ENCODE results near the gene FGF16. TPM values are rescaled to one million over a fixed set of nuclear protein-coding genes. Genes with fewer than 3 reads are reported as not detected.
"Not testable (repeated sequence)": the region's sequence is repeated elsewhere in the genome, so short reads cannot be mapped to it uniquely, and the experiment has no call there.

The FGF16 gene
- polyA plus RNA-seq (2013, experiment 1 of 2) = 1.1 TPM
- polyA plus RNA-seq (2013, experiment 2 of 2) = 1.3 TPM

DNA sequence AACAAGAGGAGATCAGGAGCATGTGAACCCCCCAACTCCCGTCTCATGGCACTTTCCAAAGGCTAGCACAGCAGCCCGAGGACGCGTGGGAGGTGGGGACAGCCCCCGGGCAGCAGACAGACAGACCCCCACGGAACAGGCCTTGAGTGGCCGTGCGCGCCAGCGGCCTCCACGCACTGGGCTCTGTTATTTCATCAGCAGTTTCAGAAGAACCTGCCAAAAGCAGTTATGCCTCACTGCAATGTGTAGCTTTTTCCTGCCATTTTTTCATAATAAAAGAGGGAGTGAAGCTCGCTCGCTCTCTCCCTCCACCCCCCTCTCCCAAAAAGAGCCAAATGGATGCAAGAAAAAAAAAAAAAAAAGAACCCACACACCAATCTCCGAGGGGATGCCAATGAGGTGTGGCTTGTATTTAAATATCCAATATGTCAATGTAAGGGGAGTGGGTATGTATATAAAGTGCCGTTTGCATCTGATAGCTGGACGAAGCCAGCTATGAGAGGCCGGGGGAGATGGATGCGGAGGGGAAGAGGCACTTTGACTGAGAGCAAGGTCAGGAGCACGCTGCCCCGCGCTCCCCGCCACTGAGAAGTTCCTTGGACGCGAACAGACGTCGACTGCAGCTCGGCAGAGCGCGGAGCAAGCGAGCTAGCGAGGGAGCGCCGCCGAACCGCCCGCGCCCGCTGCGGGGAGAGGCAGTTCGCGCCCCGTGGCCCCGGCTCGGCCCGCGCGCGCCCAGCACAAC, at the start of gene FGF16:
FGF16 (plus strand) TSS at position 482 of the 745 bp plus-strand sequence. CDS start 286 bp downstream, outside the sequence.
- no peak within 1 kb of the TSS for H3K4ac ChIP-seq (ENCODE audit: low read depth, low read length)
- H3K4me2 ChIP-seq (ENCODE audit: low read length) = peak within 1 kb of the TSS; percentile 57
- no peak within 1 kb of the TSS for H4K5ac ChIP-seq (ENCODE audit: low read length)
- H2BK15ac ChIP-seq (replicated peaks; ENCODE audit: low read depth) = no peak within 1 kb of the TSS
- H3K4me1 ChIP-seq (ENCODE audit: control insufficient read depth, low read depth, low read length) = no peaks in the 10 kb centered on the region
- no peak within 1 kb of the TSS for H4K8ac ChIP-seq (ENCODE audit: low read depth, low read length)
- H3K56ac ChIP-seq (ENCODE audit: low read length) = peak within 1 kb of the TSS; percentile 67
- H2BK120ac ChIP-seq (ENCODE audit: low read depth, low read length) = no peak within 1 kb of the TSS
- peak within 1 kb of the TSS; percentile 49 for H3K9ac ChIP-seq (ENCODE audit: low read length)
- no peaks in the 10 kb centered on the region for H3K27me3 ChIP-seq (ENCODE audit: insufficient read depth, low read length, poor library complexity)
- H2AK5ac ChIP-seq (ENCODE audit: low read length) = no peak within 1 kb of the TSS
- no peaks in the 10 kb centered on the region for H3K36me3 ChIP-seq (ENCODE audit: control insufficient read depth, insufficient read depth, low read length)
- H3K79me2 ChIP-seq (ENCODE audit: control insufficient read depth, insufficient read depth, low read length) = no peaks in the 10 kb centered on the region
- H3K27ac ChIP-seq (ENCODE audit: low read depth, low read length) = no peak within 1 kb of the TSS
- no peak within 1 kb of the TSS for H3K23ac ChIP-seq (ENCODE audit: low read length)
- peak; percentile 31 for DNase-seq
- no peak within 1 kb of the TSS for H3K18ac ChIP-seq (ENCODE audit: low read length)
- WGBS (ENCODE audit: extremely low coverage, insufficient coverage, low lambda C conversion rate) = no CpG with 5 or more reads among the region's 48 CpGs
- H3K79me1 ChIP-seq (ENCODE audit: low read length) = no peaks in the 10 kb centered on the region
- H2BK5ac ChIP-seq (ENCODE audit: low read length) = no peak within 1 kb of the TSS
- H3K4me3 ChIP-seq (ENCODE audit: low read length) = no peak within 1 kb of the TSS

- Histone ChIP-seq H3K4me2 (ENCODE audit: low read length) (no peak overlapping the region), H2AK5ac (ENCODE audit: low read length) (no peak overlapping the region), H4K8ac (ENCODE audit: low read depth, low read length) (no peak overlapping the region), H2BK5ac (ENCODE audit: low read length) (no peak overlapping the region), H3K36me3 (ENCODE audit: control insufficient read depth, insufficient read depth, low read length) (no peaks in the 10 kb centered on the region), H3K9ac (ENCODE audit: low read length) (no peak overlapping the region), H2BK15ac (replicated peaks; ENCODE audit: low read depth) (no peak overlapping the region), H3K4ac (ENCODE audit: low read depth, low read length) (no peak overlapping the region), H3K4me3 (ENCODE audit: low read length) (no peak overlapping the region), H3K4me1 (ENCODE audit: control insufficient read depth, low read depth, low read length) (no peaks in the 10 kb centered on the region), H3K56ac (ENCODE audit: low read length) (no peak overlapping the region), H2BK120ac (ENCODE audit: low read depth, low read length) (no peak overlapping the region), H3K79me1 (ENCODE audit: low read length) (no peaks in the 10 kb centered on the region), H3K79me2 (ENCODE audit: control insufficient read depth, insufficient read depth, low read length) (no peaks in the 10 kb centered on the region), H3K23ac (ENCODE audit: low read length) (no peak overlapping the region), H3K27ac (ENCODE audit: low read depth, low read length) (no peak overlapping the region), H4K5ac (ENCODE audit: low read length) (no peak overlapping the region), H3K27me3 (ENCODE audit: insufficient read depth, low read length, poor library complexity) (no peaks in the 10 kb centered on the region), H3K18ac (ENCODE audit: low read length) (no peak overlapping the region)
- no CpG with 5 or more reads among the region's 3 CpGs for WGBS (ENCODE audit: extremely low coverage, insufficient coverage, low lambda C conversion rate)
- DNase-seq = no peak
Measured at GRCh38 chrX:77398330-77398954, 48.7 kb upstream of the FGF16 start.

GRCh38 chrX:77404419-77404818, 42.8 kb upstream of the FGF16 start:
- Histone ChIP-seq H3K4ac (ENCODE audit: low read depth, low read length) (no peak overlapping the region), H4K5ac (ENCODE audit: low read length) (no peak overlapping the region), H3K27me3 (ENCODE audit: insufficient read depth, low read length, poor library complexity) (no peaks in the 10 kb centered on the region), H2BK5ac (ENCODE audit: low read length) (no peak overlapping the region), H3K23ac (ENCODE audit: low read length) (no peak overlapping the region), H3K4me2 (ENCODE audit: low read length) (no peak overlapping the region), H3K4me1 (ENCODE audit: control insufficient read depth, low read depth, low read length) (no peaks in the 10 kb centered on the region), H4K8ac (ENCODE audit: low read depth, low read length) (no peak overlapping the region), H3K79me1 (ENCODE audit: low read length) (no peaks in the 10 kb centered on the region), H3K18ac (ENCODE audit: low read length) (no peak overlapping the region), H3K79me2 (ENCODE audit: control insufficient read depth, insufficient read depth, low read length) (no peaks in the 10 kb centered on the region), H3K9ac (ENCODE audit: low read length) (no peak overlapping the region), H2BK120ac (ENCODE audit: low read depth, low read length) (no peak overlapping the region), H2BK15ac (replicated peaks; ENCODE audit: low read depth) (no peak overlapping the region), H2AK5ac (ENCODE audit: low read length) (no peak overlapping the region), H3K4me3 (ENCODE audit: low read length) (no peak overlapping the region), H3K27ac (ENCODE audit: low read depth, low read length) (no peak overlapping the region), H3K36me3 (ENCODE audit: control insufficient read depth, insufficient read depth, low read length) (no peaks in the 10 kb centered on the region), H3K56ac (ENCODE audit: low read length) (no peak overlapping the region)
- DNase-seq = no peak
- WGBS (ENCODE audit: extremely low coverage, insufficient coverage, low lambda C conversion rate) = no CpG with 5 or more reads among the region's 2 CpGs

- not testable (repeated sequence) for H3K9ac ChIP-seq (ENCODE audit: low read length); H2BK120ac ChIP-seq (ENCODE audit: low read depth, low read length); H2BK15ac ChIP-seq (replicated peaks; ENCODE audit: low read depth); DNase-seq; H3K18ac ChIP-seq (ENCODE audit: low read length); H3K4ac ChIP-seq (ENCODE audit: low read depth, low read length); H4K5ac ChIP-seq (ENCODE audit: low read length); H3K56ac ChIP-seq (ENCODE audit: low read length); H3K27ac ChIP-seq (ENCODE audit: low read depth, low read length); H3K23ac ChIP-seq (ENCODE audit: low read length); H3K4me3 ChIP-seq (ENCODE audit: low read length); H3K36me3 ChIP-seq (ENCODE audit: control insufficient read depth, insufficient read depth, low read length); H3K4me2 ChIP-seq (ENCODE audit: low read length); H3K27me3 ChIP-seq (ENCODE audit: insufficient read depth, low read length, poor library complexity); H2BK5ac ChIP-seq (ENCODE audit: low read length); H4K8ac ChIP-seq (ENCODE audit: low read depth, low read length); H3K79me1 ChIP-seq (ENCODE audit: low read length); H2AK5ac ChIP-seq (ENCODE audit: low read length); H3K79me2 ChIP-seq (ENCODE audit: control insufficient read depth, insufficient read depth, low read length); H3K4me1 ChIP-seq (ENCODE audit: control insufficient read depth, low read depth, low read length)
- WGBS (ENCODE audit: extremely low coverage, insufficient coverage, low lambda C conversion rate) = no CpG with 5 or more reads among the region's 1 CpG
Measured at GRCh38 chrX:77407821-77408220, 39.4 kb upstream of the FGF16 start.

DNA sequence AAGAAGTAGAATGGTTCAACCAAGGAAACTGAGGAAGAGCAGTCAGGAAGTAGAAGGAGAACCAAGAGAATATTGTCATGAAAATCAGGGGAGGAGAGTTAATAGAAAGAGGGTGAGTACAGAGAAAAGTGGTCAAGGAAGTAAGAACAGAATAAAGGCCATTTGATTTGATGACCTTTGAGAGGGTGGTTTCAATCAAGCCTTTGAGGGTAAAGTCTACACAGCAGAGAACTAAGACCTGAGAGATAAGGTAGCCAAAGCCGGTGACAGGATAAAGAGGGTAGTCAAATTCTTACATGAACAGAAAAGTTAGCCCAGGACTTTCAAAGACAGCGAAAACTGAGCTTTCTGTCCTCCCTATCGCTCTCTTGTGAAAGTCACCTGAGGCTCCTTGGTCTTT, 34.6 kb upstream of the FGF16 start:
- Histone ChIP-seq H3K56ac (ENCODE audit: low read length) (no peak overlapping the region), H3K4me1 (ENCODE audit: control insufficient read depth, low read depth, low read length) (no peaks in the 10 kb centered on the region), H3K4ac (ENCODE audit: low read depth, low read length) (no peak overlapping the region), H3K79me1 (ENCODE audit: low read length) (no peaks in the 10 kb centered on the region), H3K27ac (ENCODE audit: low read depth, low read length) (no peak overlapping the region), H3K23ac (ENCODE audit: low read length) (no peak overlapping the region), H2BK120ac (ENCODE audit: low read depth, low read length) (no peak overlapping the region), H3K9ac (ENCODE audit: low read length) (no peak overlapping the region), H3K27me3 (ENCODE audit: insufficient read depth, low read length, poor library complexity) (no peaks in the 10 kb centered on the region), H2AK5ac (ENCODE audit: low read length) (no peak overlapping the region), H2BK15ac (replicated peaks; ENCODE audit: low read depth) (no peak overlapping the region), H4K8ac (ENCODE audit: low read depth, low read length) (no peak overlapping the region), H3K36me3 (ENCODE audit: control insufficient read depth, insufficient read depth, low read length) (no peaks in the 10 kb centered on the region), H4K5ac (ENCODE audit: low read length) (no peak overlapping the region), H3K18ac (ENCODE audit: low read length) (no peak overlapping the region), H3K4me2 (ENCODE audit: low read length) (no peak overlapping the region), H2BK5ac (ENCODE audit: low read length) (no peak overlapping the region), H3K4me3 (ENCODE audit: low read length) (no peak overlapping the region), H3K79me2 (ENCODE audit: control insufficient read depth, insufficient read depth, low read length) (no peaks in the 10 kb centered on the region)
- DNase-seq = no peak
- no CpG with 5 or more reads among the region's 3 CpGs for WGBS (ENCODE audit: extremely low coverage, insufficient coverage, low lambda C conversion rate)
